NB4 (cell line): Measurements from ENCODE around the gene TSKU.

Experiments used
- DNase-seq: peaks from one replicate; pipeline ENCODE4 v3.0.0; 2010; ENCODE audit warnings: low read depth
- H3K4me3 ChIP-seq: one replicate; pipeline ENCODE4 v1.5.1; 2011; ENCODE audit warnings: mild to moderate bottlenecking, low read depth, low read length, moderate library complexity
- MYC ChIP-seq: IDR thresholded peaks from 2 replicates; pipeline ENCODE4 v1.6.1; 2011; ENCODE audit warnings: low read depth, low read length
- POLR2A ChIP-seq: IDR thresholded peaks from 2 replicates; pipeline ENCODE4 v1.6.1; 2011; ENCODE audit warnings: mild to moderate bottlenecking; ENCODE audit not compliant: insufficient read length; ENCODE audit errors: extremely low read depth
- TF ChIP-seq, protein P1 (sequence below): IDR thresholded peaks from one replicate; pipeline ENCODE4 v1.5.1; 2012; ENCODE audit warnings: low read depth, low read length
- TF ChIP-seq, protein P2 (sequence below): IDR thresholded peaks from 2 replicates; pipeline ENCODE4 v1.6.1; 2011; ENCODE audit warnings: low read depth, low read length

The TSKU gene

DNA sequence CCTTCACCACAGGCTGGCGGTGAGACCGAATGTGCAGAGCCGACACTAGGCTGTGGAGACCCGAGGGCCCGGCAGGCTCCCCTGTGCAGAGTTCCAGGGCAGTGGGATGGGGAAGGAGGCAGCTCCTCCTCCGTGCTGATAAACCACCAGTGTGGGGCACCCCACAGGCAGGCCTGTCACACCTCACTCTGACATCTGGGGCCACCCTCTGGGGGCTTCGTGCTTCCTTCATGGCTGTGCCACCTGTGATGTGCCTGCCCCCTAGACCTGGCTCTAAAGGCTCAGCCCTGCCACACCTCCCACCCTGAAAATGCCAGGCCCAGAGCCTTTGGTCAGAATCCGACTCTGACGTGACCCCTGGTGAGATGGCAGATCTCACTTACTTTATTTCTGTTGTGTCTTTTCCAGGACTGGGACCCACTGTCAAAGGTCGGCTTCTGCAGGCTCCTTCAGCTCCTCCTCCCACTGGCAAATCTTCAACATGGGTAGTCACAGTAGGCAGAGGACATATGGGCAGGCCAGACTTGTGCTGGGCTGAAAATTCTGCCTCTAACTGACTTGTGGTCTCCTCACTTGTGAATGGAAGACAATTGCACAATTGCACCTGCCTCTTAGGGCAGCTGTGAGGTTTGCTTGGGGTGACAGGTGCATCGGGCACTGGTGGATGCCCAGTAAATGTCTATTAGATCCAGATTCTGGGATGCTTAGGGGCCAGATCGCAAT is 46.2 kb upstream of the TSKU start:
- peak; percentile 43 for DNase-seq
- H3K4me3 ChIP-seq: no peak overlapping the region

DNA sequence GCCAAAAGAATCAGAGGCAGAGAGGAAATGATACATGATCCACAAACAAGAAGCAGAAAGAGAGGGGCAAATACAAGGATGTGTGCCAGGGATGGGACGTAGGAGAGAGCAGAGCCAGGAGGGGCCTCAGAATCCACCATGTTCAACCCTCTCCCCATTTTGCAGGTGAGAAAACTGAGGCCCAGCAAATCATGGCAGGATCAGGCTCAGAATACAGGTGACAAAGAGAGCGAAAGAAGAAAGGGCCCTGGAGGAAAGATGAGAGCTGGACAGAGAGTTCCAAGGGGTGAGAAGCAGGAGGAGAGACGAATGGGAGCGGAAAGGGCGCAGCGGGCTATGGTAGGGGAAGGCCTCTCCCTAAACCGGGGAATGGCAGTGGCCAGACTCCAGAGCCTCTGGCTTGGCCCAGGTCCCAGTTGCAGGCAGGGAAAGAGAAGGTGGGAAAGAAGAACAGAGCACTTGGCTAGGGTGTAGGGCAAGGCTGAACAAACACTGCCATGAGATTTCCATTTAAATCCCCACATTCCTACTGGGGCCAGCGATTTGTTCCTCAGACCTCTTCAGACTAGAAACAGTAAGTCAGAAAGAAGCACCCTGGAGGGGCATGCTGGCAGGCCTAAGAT is 44.4 kb upstream of the TSKU start:
- TF ChIP-seq, protein P1, sequence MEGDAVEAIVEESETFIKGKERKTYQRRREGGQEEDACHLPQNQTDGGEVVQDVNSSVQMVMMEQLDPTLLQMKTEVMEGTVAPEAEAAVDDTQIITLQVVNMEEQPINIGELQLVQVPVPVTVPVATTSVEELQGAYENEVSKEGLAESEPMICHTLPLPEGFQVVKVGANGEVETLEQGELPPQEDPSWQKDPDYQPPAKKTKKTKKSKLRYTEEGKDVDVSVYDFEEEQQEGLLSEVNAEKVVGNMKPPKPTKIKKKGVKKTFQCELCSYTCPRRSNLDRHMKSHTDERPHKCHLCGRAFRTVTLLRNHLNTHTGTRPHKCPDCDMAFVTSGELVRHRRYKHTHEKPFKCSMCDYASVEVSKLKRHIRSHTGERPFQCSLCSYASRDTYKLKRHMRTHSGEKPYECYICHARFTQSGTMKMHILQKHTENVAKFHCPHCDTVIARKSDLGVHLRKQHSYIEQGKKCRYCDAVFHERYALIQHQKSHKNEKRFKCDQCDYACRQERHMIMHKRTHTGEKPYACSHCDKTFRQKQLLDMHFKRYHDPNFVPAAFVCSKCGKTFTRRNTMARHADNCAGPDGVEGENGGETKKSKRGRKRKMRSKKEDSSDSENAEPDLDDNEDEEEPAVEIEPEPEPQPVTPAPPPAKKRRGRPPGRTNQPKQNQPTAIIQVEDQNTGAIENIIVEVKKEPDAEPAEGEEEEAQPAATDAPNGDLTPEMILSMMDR: no peak
- TF ChIP-seq POLR2A (no peak), MYC (no peak)
- TF ChIP-seq, protein P2, sequence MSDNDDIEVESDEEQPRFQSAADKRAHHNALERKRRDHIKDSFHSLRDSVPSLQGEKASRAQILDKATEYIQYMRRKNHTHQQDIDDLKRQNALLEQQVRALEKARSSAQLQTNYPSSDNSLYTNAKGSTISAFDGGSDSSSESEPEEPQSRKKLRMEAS: no peak
- no peak for DNase-seq
- no peak overlapping the region for H3K4me3 ChIP-seq

More for the DNA sequence above, 46.2 kb upstream of the TSKU start:
- no peak for TF ChIP-seq POLR2A
- TF ChIP-seq MYC: no peak
- TF ChIP-seq, protein P1: no peak
- TF ChIP-seq, protein P2: no peak

DNA sequence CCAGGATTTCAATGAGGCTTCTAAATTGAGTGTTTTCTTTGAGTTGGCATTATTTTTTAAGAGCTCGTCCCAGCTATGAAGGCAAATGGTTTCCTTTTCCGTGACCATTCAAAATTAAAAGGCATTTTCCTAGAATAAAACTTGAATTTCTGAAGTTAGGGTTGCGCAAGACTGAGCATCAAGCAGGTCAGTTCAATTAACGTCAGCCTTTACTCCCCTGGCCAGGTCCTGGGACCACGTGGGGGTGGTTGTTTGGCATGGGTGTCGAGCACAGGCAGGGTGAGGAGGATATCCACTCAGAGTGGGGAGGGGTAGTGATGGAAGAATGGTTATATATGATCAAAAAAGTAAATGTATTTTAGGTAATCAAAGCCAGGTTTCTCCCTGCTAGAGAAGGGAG is 43.4 kb upstream of the TSKU start:
- H3K4me3 ChIP-seq: no peak overlapping the region
- no peak for TF ChIP-seq MYC
- TF ChIP-seq, protein P2: no peak
- no peak for TF ChIP-seq POLR2A
- TF ChIP-seq, protein P1: no peak
- DNase-seq: no peak

DNA sequence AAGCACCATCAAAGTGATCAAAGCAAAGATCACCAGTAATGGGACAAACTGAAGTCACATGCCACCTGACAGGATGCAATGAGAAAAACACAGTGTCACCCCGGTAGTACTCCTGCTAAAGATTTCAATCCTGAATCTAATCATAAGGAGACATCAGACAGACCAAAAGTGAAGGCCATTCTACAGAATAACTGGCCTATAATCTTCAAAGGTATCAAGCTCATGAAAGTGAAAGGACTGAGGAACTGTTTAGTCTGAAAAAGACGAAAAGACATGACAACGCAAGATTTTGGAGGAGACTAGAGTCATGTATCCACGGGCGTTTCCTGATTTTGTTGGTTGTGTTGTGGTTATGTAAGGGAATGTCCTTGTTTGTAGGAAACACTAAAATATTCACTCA is 42.4 kb upstream of the TSKU start:
- TF ChIP-seq, protein P1: no peak
- no peak for TF ChIP-seq POLR2A
- no peak for TF ChIP-seq MYC
- H3K4me3 ChIP-seq: no peak overlapping the region
- no peak for DNase-seq

DNA sequence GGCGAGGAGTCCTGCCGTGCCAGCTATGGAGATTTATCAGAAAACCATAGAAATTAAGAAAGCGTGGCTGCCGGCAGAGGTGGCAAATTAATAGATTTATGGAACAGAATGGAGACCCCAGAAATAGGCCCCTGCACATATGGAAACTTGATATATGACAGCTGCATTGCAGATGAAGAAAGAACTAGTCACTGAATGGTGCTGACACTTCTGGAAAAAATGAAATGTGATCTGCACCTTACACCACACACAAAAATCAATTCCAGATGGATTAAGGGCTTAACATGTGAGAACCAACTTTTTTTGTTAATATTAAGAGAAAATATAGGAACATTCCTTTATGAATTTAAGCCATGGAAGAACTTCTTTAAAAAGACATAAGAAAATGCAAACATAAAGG is 40.3 kb upstream of the TSKU start:
- no peak for DNase-seq
- TF ChIP-seq, protein P1: no peak
- TF ChIP-seq MYC (no peak), POLR2A (no peak)
- TF ChIP-seq, protein P2: no peak

More for the DNA sequence above, 40.3 kb upstream of the TSKU start:
- H3K4me3 ChIP-seq: no peak overlapping the region
